PC-3 (cell line): ENCODE data around the gene MARCHF6. TPM values are rescaled to one million over a fixed set of nuclear protein-coding genes. Genes with fewer than 3 reads are reported as not detected.

Experiments
- ATAC-seq: fragments of 200-7000 bp; cut with Tn5 transposase; 2 replicates; pipeline ENCODE4 v1.9.1; 2020; ENCODE audit warnings: mild to moderate bottlenecking, moderate library complexity
- BruUV-seq: library from RNA; stranded (reverse); fragments of 400-500 nt; replicated peaks from 2 replicates; lab custom pipeline; 2021; lab: Mats Ljungman, UMichigan
- CTCF ChIA-PET: fragments of 300-600 bp; sonication (Branson Sonifier 250); formaldehyde crosslinking; loops from one replicate; lab custom pipeline; 2022; ENCODE audit warnings: antibody characterized with exemption; lab: Charles Lee
- POLR2A ChIA-PET: fragments of 300-600 bp; sonication (Branson Sonifier 250); formaldehyde crosslinking; loops from one replicate; lab custom pipeline; 2022; ENCODE audit warnings: antibody characterized with exemption; ENCODE audit not compliant: unreplicated experiment; lab: Charles Lee
- DNase-seq: peaks from one replicate; pipeline ENCODE4 v3.0.0-alpha.2; 2015
- H2AFZ ChIP-seq: fragments of 300-600 bp; sonication (generic); 2 replicates; pipeline ENCODE4 v1.6.0; 2016; ENCODE audit warnings: antibody characterized with exemption, low read length
- H3F3A ChIP-seq: fragments of 300-600 bp; sonication (generic); one replicate; pipeline ENCODE4 v1.6.0; 2017; ENCODE audit warnings: antibody characterized with exemption, low read length, control low read depth, mild to moderate bottlenecking; ENCODE audit not compliant: unreplicated experiment
- H3K27ac ChIP-seq: fragments of 300-600 bp; sonication (generic); 2 replicates; pipeline ENCODE4 v1.5.1; 2016; ENCODE audit warnings: mild to moderate bottlenecking, low read length
- H3K27me3 ChIP-seq: fragments of 300-600 bp; sonication (generic); 2 replicates; pipeline ENCODE4 v1.6.1; 2016; ENCODE audit warnings: low read length, mixed read lengths
- H3K36me3 ChIP-seq: fragments of 300-600 bp; sonication (generic); 2 replicates; pipeline ENCODE4 v1.6.1; 2016; ENCODE audit warnings: low read depth, mixed run types, low read length, mixed read lengths
- H3K4me1 ChIP-seq: fragments of 300-600 bp; sonication (generic); 2 replicates; pipeline ENCODE4 v1.5.1; 2016; ENCODE audit warnings: low read length; ENCODE audit not compliant: insufficient read depth
- H3K4me2 ChIP-seq: fragments of 300-600 bp; sonication (generic); 2 replicates; pipeline ENCODE4 v1.6.0; 2016; ENCODE audit warnings: low read length
- H3K4me3 ChIP-seq: fragments of 300-600 bp; sonication (generic); 2 replicates; pipeline ENCODE4 v1.5.1; 2016; ENCODE audit warnings: mild to moderate bottlenecking, low read length, mixed read lengths
- H3K79me2 ChIP-seq: fragments of 300-600 bp; sonication (generic); 2 replicates; pipeline ENCODE4 v1.6.1; 2017; ENCODE audit warnings: low read length, mixed read lengths
- H3K9ac ChIP-seq: fragments of 300-600 bp; sonication (generic); 2 replicates; pipeline ENCODE4 v1.6.0; 2016; ENCODE audit warnings: mild to moderate bottlenecking, low read length
- H3K9me2 ChIP-seq: fragments of 300-600 bp; sonication (generic); replicated peaks from 2 replicates; pipeline ENCODE4 v1.6.1; 2016; ENCODE audit warnings: mixed run types, low read length, mixed read lengths
- H3K9me3 ChIP-seq: fragments of 300-600 bp; sonication (generic); 2 replicates; pipeline ENCODE4 v1.6.1; 2016; ENCODE audit warnings: low read length, mixed read lengths
- H4K20me1 ChIP-seq: fragments of 300-600 bp; sonication (generic); 2 replicates; pipeline ENCODE4 v1.6.1; 2016; ENCODE audit warnings: low read length, mixed read lengths
- CTCF ChIP-seq: fragments of 300-600 bp; sonication (generic); conservative IDR thresholded peaks from 2 replicates; pipeline ENCODE4 v1.5.1; 2017; ENCODE audit warnings: antibody characterized with exemption, low read depth, mild to moderate bottlenecking, low read length
- EZH2 ChIP-seq: fragments of 300-600 bp; sonication (generic); IDR thresholded peaks from one replicate; pipeline ENCODE4 v1.6.1; 2017; ENCODE audit warnings: antibody characterized with exemption, mild to moderate bottlenecking, low read length; ENCODE audit not compliant: unreplicated experiment
- EZH2phosphoT487 ChIP-seq: fragments of 300-600 bp; sonication (generic); IDR thresholded peaks from 2 replicates; pipeline ENCODE4 v1.6.1; 2018; ENCODE audit warnings: mild to moderate bottlenecking, antibody characterized with exemption, low read length, borderline replicate concordance
- intact Hi-C: fragments of 100-400 bp; cut with micrococcal nuclease; formaldehyde crosslinking; loops from 2 replicates; pipeline ENCODE4 v1.9.0; 2023
- total RNA-seq: library from RNA; depleted of rRNA; stranded (reverse); fragments of >200 nt; gene quantifications from 2 replicates; pipeline ENCODE4 v1.2.3, GENCODE V29; 2014

MARCHF6 gene
- total RNA-seq, 1 experiment from 2014 or later: 140 TPM

GRCh38 chr5:10307206-10308148 is 46.0 kb upstream of the MARCHF6 start, which contains the start of gene CMBL:
TSS of gene CMBL (minus strand) at chr5:10307902. CDS start at chr5:10290762, 17,140 bp downstream.
- CTCF ChIA-PET: no interaction called here
- H3K4me1 ChIP-seq: peaks cover 42% of the 10 kb centered on the region

GRCh38 chr5:10308844-10309243 is 44.7 kb upstream of the MARCHF6 start:
- no peak overlapping the region for H3K9ac ChIP-seq
- intact Hi-C loops: no loop called here

More at GRCh38 chr5:10307206-10308148, 46.0 kb upstream of the MARCHF6 start, which contains the start of gene CMBL:
- TF ChIP-seq CTCF: no peak
- no peak for TF ChIP-seq EZH2
- no peak for TF ChIP-seq EZH2phosphoT487
- H3K4me3 ChIP-seq: peak within 1 kb of the TSS; percentile 76
- POLR2A ChIA-PET: interaction anchor here (0.5 kb wide), 1 partner anchor 121 kb away, joined by 4 read pairs; no protein-coding TSS in a partner anchor
- peak within 1 kb of the TSS; percentile 92 for H3K4me2 ChIP-seq
- ATAC-seq (peak; percentile 61), DNase-seq (peak; percentile 92)
- no peaks in the 10 kb centered on the region for H4K20me1 ChIP-seq
- intact Hi-C loops: loop anchor here (2.0 kb wide), 1 partner anchor 23 kb away; no protein-coding TSS in a partner anchor
- H3K27ac ChIP-seq: peak within 1 kb of the TSS; percentile 88
- no peaks in the 10 kb centered on the region for H3K9me2 ChIP-seq
- H2AFZ ChIP-seq: peak within 1 kb of the TSS; percentile 85
- peaks cover 20% of the 10 kb centered on the region for H3K36me3 ChIP-seq
- no TSS peak for BruUV-seq
- H3K9ac ChIP-seq: peak within 1 kb of the TSS; percentile 89
- H3K9me3 ChIP-seq: no peaks in the 10 kb centered on the region
- peaks cover 52% of the 10 kb centered on the region for H3K79me2 ChIP-seq
- no peaks in the 10 kb centered on the region for H3K27me3 ChIP-seq
- H3F3A ChIP-seq: peaks cover 15% of the 10 kb centered on the region

More at GRCh38 chr5:10308844-10309243, 44.7 kb upstream of the MARCHF6 start:
- H3K9me2 ChIP-seq: no peaks in the 10 kb centered on the region
- no TSS peak for BruUV-seq
- no peaks in the 10 kb centered on the region for H4K20me1 ChIP-seq
- H3K79me2 ChIP-seq: peaks cover 38% of the 10 kb centered on the region
- peaks cover 11% of the 10 kb centered on the region; the same call in 1 of the 2 replicates for H3K36me3 ChIP-seq
- no peak overlapping the region for H3K27ac ChIP-seq
- ChIA-PET POLR2A (no interaction called here), CTCF (no interaction called here)
- peaks cover 15% of the 10 kb centered on the region for H3F3A ChIP-seq
- no peaks in the 10 kb centered on the region for H3K27me3 ChIP-seq
- H3K4me1 ChIP-seq: peaks cover 39% of the 10 kb centered on the region
- H3K4me3 ChIP-seq: no peak overlapping the region
- H2AFZ ChIP-seq: no peak overlapping the region
- no peaks in the 10 kb centered on the region for H3K9me3 ChIP-seq
- DNase-seq (no peak), ATAC-seq (no peak)
- H3K4me2 ChIP-seq: no peak overlapping the region
- TF ChIP-seq CTCF (no peak), EZH2phosphoT487 (no peak), EZH2 (no peak)
